Testis (tissue), 2 donors: ENCODE data around the gene SLC6A19.

Source experiments
- POLR2A ChIP-seq: fragments of 450-650 bp; IDR thresholded peaks from one replicate; pipeline ENCODE4 v1.6.1; 2017; ENCODE audit warnings: antibody characterized with exemption, mild to moderate bottlenecking, moderate library complexity
- TF ChIP-seq, protein P1 (sequence below), 3 experiments: fragments of 450-650 bp in 2 of 3; fragments of 200-600 bp in 1 of 3; sonication (generic) in 1 of 3; IDR thresholded peaks; one replicate each; pipeline ENCODE4 v1.5.1; 2016 to 2019; ENCODE audit warnings: antibody characterized with exemption in 3 of 3, mild to moderate bottlenecking in 2 of 3, moderate library complexity in 1 of 3

GRCh38 chr5:1210832-1211251 is 9.4 kb downstream of the SLC6A19 start:
- TF ChIP-seq, protein P1, sequence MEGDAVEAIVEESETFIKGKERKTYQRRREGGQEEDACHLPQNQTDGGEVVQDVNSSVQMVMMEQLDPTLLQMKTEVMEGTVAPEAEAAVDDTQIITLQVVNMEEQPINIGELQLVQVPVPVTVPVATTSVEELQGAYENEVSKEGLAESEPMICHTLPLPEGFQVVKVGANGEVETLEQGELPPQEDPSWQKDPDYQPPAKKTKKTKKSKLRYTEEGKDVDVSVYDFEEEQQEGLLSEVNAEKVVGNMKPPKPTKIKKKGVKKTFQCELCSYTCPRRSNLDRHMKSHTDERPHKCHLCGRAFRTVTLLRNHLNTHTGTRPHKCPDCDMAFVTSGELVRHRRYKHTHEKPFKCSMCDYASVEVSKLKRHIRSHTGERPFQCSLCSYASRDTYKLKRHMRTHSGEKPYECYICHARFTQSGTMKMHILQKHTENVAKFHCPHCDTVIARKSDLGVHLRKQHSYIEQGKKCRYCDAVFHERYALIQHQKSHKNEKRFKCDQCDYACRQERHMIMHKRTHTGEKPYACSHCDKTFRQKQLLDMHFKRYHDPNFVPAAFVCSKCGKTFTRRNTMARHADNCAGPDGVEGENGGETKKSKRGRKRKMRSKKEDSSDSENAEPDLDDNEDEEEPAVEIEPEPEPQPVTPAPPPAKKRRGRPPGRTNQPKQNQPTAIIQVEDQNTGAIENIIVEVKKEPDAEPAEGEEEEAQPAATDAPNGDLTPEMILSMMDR (IDR thresholded peaks at IDR 0.05), result no peak
- TF ChIP-seq POLR2A, result no peak
